Activated naive CD4-positive, alpha-beta T cell treated with anti-CD3 and anti-CD28 coated beads, Interleukin-2, amount 10 ng/mL, durations not matched to agents 5 hours and 36 hours (primary cell): ENCODE data around the gene EFNA5. TPM values are rescaled to one million over a fixed set of nuclear protein-coding genes. Genes with fewer than 3 reads are reported as not detected.

Experiments
- total RNA-seq, 2 experiments: library from RNA; stranded (reverse); gene quantifications; one replicate each; pipeline ENCODE4 v1.2.3, GENCODE V29; 2021

The EFNA5 gene
- total RNA-seq = not detected

DNA sequence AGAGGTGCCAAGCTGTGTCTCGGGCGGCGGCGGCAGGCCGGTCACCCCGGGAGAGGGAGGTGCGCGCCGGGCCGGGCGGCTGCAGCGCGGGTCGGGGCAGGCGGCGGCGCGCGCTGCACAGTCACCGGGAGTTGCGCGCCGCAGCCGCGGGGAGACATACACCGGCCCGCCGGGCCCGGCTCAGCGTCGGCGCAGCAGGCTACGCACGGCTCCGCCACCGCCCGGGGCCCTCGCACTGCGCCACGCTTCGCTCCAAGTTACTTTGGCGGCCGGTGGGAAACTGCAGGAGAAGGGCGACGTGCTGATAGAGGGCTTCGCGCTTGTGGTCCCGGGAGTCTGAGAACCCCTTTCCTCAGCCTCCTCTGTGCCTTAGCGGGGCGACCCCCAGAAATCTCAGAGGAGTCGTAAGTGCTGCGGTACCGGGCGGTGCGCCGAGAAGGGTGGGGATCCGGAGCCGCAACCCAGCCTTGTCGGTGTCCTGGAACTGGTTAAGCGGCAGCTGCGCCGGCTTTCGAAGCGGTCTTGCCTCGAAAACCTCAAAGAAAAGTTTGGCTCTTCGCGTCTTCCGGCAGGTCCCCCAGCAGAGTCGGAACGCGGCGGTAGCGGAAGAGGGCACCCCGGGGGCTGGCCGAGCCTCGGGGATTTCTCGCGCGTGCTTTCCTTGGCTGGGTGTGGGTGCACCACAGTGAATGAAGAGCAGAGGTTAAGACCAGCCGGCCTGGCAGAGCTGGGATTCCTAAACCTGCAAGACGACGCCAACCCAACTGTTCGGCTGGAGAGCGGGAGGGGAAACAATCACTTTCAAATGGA, at the start of gene EFNA5:
EFNA5 (minus strand) TSS at position 6 of the 810 bp plus-strand sequence.

